C4-2B (cell line): Measurements from ENCODE around the gene MIAT.

Source experiments
- H3K27ac ChIP-seq: fragments of 450-650 bp; 2 replicates; pipeline ENCODE4 v1.5.1; 2017
- CTCF ChIP-seq: fragments of 450-650 bp; conservative IDR thresholded peaks from 2 replicates; pipeline ENCODE4 v1.5.1; 2017; ENCODE audit warnings: mild to moderate bottlenecking
- ZFX ChIP-seq: fragments of 450-650 bp; IDR thresholded peaks from 2 replicates; pipeline ENCODE4 v1.6.1; 2017

The MIAT gene

GRCh38 chr22:26648528-26649388, 8.6 kb upstream of the MIAT start:
- H3K27ac ChIP-seq: no peak overlapping the region
- TF ChIP-seq CTCF (no peak), ZFX (no peak)

GRCh38 chr22:26650722-26651421, 6.5 kb upstream of the MIAT start:
- no peak overlapping the region for H3K27ac ChIP-seq
- no peak for TF ChIP-seq CTCF
- TF ChIP-seq ZFX: no peak

- no peak overlapping the region for H3K27ac ChIP-seq
- TF ChIP-seq CTCF (no peak), ZFX (no peak)
Observed at GRCh38 chr22:26651815-26652214, 5.6 kb upstream of the MIAT start.

- TF ChIP-seq CTCF (no peak), ZFX (no peak)
- no peak overlapping the region for H3K27ac ChIP-seq
Observed at GRCh38 chr22:26658161-26658560, 773 bp downstream of the MIAT start.

GRCh38 chr22:26658671-26659478, 1.5 kb downstream of the MIAT start:
- H3K27ac ChIP-seq: no peak overlapping the region
- TF ChIP-seq ZFX: no peak
- TF ChIP-seq CTCF: no peak

- TF ChIP-seq ZFX (no peak), CTCF (no peak)
- no peak overlapping the region for H3K27ac ChIP-seq
Observed at GRCh38 chr22:26660356-26660755, 3.0 kb downstream of the MIAT start.
